ENCODE measurements around the gene BRINP1.

BRINP1 gene

DNA sequence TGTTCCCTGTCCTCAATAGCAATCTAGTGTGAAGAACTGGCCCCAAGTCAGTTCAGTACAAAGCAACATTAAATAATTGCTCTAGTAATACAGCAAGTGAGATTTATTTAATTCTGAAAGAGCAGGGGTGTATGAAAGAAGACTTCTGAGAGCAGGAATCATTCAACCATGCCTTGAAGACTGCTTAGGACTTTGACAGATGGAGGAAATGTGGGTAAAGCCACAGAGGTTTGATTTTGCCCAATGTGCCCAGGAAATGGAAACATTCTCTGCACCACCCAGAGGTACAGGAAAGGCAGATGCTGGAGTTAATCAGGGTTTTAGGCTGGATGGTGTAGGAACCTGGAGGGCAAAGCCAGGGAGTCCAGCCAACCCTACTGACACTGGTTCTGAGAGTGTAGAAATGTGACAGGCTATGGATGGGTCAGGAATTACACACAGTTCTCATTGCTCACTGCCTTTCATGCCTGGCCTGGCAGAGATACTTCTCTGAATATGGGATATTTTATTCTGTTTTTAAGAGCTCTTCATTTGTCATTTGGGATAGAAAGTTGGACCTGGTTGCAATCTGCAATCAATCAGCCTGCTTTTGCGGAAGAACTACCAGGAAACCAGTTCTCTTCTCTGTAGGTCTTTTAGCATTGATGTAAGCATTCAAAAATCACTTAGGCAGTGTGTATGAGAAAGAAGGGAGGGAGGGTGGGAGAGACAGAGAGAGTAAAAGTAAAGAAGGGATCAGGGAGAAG is 88.3 kb downstream of the BRINP1 start:
- DNase-seq = no peak

DNA sequence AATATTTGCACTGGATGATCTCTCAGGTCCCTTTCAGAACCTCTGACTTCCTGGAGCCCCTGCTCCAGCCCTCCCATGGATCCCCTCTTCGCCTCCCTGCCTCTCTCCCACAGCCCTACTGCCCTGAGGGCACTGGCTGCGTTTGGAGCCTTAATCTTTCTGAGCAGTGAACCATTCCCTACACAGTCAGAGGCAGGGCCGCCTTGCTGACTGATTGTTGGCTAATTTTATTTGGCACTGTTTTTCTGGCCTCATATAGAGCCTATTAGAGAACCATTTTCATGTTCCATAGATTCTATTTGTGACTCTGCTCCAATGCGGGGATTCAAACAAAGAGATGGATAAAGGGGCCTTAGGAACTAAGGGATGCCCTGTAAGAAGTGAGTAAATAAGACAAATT is 91.1 kb downstream of the BRINP1 start:
- DNase-seq = no peak

DNA sequence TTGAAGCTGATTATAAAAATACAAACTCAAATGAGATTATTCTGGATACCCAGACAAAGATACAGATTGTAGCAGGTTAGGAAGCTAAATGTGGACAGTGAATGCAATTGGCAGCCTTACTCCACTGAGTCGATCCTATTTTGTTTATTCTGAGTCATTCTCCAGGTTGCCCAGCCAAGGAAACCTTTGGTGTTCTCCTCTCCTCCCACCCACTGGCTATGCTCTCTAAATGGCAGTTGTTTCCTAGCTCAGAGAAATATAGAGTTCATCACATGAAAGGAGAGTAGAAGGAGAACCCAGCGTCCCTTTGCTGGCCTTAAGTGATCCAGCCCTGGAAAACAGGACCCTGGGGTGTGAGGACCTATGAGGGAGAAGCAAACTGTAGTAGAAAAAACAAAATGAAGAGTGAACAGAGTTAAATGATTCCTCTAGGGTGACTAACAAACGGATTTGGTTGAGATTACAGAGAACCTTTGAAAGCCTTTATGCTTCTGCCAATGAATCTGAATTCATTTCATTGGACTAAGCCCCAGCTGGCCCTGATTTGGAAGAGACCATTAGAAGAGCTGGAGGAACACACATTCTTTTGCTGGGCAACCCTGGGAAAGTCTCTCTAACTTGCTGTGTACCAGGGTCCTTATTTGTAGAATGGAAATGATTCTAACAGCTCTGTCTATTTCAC is 95.1 kb downstream of the BRINP1 start:
- no peak for DNase-seq

DNA sequence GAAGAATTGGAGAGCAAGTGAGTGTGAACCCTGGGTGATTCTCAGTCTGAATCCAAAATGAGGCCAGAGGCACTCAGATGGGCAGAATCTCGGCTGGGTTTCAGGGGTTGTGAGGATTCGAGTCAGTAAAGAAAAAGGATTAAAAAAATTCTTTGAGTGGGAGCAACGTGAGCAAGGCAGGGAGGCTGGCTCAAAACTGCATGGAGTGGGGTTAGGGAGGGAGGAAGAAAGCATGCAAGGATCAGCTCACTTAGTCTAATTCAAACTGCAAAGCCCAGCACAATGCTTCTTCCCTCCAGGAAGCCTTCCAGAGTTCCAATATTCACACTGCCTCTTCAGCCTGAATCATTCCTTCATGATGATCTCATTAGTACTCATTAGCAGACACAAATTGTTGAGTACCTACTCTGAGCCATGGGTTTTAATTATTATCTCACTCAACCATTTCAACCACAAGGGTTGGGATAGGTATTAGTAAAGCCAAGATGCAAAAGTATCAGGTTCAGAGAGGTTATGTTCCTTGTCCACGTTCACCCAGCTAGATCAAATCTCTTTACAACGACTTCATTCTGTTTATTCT is 95.8 kb downstream of the BRINP1 start:
- DNase-seq = no peak

DNA sequence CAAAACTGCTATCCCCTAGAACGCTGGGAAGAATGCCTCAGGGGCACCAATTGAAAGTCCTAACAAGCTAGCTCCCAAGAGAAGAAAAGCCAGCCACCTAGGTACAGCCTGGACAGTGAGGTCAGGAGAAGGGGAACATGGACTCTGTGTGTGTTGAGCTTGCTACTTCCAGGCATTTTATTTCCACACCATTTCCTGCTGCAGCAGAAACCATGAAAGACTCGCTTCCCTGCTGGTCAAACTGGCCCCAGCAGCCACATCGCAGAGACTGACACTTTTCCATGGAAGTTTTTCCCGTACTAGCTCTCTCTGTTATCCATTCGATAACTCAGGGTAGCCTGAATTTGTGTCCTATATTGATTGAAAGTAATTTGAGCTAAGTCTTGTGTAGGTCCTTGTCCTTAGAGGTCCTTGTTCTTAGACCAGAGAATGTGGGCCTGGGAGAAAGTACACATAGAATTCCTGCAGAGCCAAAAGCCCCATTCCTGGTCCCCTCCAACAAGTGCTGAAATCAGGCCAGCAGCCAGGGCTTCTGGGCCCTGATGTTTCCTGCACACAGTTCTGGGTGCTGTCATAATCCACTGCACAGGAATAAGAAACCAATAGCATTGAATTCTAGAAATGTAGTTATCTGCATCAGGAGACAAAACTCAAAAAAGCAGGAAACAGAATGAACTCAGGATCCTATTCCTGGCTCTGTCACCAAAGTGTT is 96.6 kb downstream of the BRINP1 start:
- DNase-seq = no peak

DNA sequence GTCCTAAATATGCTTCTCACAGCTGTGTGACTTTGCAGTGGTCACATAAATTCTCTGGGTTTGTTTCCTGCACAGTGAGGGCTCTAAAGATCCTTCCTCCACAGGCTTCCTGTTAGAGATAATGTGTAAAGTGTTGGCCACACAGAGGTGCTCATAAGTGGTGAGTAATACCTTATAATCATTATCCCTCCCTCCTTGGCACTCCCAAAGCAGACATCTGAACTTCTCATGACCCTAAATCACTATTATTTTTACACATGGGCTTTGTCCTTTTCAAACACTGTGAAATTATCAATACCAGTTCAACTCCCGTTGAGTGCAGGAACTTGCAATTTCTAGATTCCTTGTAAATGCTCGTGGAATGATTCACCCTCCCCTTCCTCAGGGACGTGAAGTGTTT is 100.2 kb downstream of the BRINP1 start:
- no peak for DNase-seq

DNA sequence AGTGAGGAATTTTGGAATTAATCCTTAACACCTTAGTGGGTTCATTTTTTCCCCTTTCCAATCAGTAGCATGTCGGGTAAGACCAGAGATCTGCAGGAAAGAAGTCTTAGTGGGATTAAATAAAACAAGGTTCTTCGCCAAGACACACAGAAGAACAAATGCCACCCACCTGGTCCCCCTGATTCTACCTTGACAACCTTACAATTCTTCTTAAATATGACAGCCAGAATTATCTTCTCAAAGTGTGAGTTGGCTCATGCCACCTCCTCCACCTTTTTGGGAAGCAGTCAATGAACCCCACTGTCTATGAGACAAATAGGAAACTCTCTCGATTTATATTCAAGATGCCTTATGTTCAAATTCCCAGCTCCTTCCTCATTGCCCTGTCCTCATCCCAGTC is 105.1 kb downstream of the BRINP1 start:
- DNase-seq = no peak

DNA sequence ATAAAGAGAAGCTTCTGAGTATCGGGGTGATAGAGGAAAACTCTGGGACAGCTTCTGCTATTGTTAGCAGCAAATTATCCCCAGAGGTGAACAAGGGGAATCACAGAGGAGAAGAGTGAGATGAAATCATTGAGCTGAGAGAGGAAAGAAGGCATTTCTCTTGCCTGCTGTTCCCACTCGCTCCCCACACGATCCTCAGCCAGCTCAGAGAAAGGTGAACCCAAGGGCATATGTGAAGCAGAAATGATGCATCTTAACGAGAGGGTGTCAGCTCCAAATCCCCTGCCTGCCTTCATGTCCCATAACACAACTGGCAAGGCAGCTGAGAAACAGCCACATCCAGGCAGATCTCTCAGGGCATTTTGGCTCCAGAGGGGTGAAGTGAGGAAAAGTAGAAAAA is 111.6 kb downstream of the BRINP1 start:
- DNase-seq = no peak

DNA sequence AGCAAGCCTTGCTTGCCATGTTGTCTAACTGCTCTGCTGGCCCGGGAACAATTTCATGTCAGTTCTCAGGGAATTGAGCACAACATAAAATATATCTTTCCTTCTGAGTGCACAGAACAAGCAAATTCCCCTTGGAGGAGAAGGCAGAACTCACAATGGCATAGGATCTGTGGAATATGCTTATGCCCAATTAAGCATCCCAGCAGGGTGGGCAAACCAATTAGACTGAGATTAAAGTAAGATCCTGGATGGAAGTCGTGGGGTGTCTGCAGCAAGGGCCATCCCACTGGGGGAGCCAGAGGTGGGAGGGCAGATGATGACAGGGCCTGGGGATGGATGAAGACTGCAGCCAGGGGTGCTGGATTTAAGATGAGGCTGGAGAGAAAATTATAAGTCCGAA is 114.1 kb downstream of the BRINP1 start:
- no peak for DNase-seq

DNA sequence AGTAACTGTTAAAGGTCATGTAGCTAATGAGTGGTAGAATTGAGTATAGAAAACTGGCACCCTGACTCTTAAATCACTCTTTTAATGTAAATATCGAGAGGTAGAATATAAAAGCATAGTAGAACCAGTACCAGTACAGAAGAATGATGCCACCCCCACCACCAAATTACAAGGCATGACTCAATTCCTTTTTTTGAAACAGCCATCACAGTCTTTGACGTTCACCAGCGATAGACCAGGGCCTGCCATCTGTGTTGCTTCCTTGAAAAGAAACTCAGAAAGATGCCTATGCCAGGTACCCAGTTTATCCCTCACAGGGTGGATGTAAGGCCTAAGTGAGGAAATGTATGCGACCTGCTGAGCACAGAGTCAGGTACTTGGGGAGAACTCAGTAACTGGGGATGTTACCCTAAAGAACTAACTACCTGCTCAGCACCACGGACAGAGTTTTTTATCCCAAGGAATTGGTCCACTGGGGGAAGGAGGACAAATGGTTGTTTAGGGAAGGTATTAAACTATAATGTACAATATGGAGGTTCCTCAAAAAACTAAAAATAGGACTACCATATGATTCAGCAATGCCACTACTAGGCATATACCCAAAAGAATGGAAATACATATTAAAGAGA is 116.5 kb downstream of the BRINP1 start:
- no peak for DNase-seq

DNA sequence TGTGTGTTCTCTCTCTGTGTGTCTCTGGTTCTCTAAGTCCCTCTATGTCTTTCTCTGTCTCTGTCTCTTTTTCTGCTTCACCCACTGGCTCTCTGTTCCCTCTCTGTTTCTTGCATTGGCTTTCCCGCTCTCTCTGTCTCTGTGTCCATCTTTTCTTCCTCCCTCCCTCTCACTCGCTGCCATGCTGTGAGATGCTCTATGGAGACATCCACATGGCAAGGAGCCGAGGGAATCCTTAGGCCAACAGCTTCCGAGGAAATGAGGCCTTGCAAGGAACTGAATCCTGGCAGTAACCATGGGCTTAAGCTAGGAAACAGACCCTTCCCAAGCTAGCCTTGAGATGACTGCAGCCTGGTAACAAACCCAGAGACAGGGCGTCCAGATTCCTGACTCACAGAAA is 117.3 kb downstream of the BRINP1 start:
- DNase-seq = no peak

DNA sequence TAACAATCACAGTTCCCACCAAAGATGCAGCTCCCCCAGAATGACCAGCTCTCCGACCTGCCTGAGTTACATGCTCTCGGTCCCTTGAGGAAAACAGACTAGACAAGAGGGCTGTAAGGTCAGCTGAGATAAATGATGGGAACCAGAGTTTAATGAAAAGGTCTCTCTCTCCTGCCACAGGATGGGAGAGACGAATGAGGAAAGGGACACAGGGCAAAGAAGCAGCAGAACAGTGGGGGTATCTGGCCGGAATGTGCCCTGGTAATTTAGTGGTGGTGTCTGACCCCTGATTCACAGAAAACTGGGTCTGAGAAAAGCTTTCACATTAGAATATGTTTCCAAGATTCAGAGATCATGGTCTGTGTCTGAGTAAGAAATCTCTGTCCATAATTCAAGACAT is 118.5 kb downstream of the BRINP1 start:
- DNase-seq = no peak

DNA sequence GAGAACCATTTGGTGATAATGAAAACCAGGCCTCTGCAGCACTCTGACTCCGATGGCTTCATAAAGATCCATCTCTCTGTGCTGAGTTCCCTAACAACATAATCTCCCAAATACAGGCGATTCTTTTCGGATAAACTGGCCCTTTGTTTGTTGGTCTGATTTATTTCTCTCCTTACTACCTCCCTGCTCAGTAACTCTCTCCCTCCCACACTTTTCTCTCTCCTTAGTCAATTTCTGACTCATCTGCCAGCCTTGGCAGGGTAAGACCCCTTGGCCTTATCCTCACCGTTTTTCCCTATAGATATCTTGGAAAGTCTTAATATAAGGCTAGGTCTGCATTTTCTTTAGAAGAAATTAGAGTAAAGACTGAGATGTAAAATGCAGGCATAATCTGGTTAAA is 128.7 kb downstream of the BRINP1 start:
- DNase-seq = no peak

DNA sequence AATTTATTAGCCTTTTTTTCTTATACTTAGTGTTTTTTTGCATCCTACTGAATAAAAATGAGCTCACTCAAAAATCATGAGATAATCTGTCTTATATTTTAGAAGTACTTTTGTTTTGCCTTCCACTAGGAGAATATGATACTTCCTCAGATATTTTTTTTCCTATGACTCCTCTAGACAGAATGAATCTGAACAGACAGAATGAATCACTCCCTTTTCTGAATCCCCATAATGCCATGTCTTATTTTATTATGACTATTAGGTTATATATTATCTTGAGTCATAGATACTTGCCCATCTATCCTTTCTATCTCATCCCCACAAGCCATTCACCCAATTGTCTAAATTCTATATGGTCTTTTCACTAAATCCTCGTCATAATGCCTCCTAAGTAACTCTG is 134.6 kb downstream of the BRINP1 start:
- no peak for DNase-seq

DNA sequence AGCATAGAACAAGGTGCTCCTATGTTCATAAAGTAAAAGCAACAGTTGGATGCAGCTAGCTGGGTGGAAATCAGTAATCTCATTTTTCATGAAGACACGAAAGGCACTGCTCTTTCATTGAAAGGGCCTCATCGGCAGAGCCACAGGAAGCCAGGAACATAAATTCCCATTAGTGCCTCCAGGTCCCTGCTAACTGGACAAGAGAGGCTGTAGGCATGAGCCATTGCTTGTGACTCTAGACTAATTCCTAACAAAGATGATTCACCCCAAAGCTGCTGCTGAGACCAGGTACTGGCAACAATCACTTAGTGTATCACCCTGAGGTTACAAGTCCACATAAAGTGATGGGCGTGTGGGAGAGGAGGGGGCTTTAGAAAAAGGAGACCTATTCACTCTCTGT is 141.8 kb downstream of the BRINP1 start:
- DNase-seq = no peak

DNA sequence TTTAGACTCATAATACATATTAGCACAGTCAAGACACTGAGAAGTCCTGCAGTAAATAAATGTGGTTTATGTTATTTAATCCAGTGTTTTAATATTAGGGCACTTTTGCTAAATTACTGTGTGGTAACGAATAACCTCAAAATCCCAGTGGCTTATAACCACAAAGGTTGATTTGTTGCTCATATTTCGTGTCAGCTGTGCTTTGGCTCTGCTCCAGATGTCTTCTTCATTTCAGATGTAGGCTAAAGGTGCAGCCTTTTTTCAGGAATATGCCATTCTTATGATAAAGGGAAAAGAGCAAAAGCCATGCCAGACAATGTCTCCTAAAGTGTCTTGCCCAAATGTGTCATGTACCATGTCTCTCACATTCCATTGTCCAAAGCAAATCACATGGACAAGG is 144.8 kb downstream of the BRINP1 start:
- no peak for DNase-seq

DNA sequence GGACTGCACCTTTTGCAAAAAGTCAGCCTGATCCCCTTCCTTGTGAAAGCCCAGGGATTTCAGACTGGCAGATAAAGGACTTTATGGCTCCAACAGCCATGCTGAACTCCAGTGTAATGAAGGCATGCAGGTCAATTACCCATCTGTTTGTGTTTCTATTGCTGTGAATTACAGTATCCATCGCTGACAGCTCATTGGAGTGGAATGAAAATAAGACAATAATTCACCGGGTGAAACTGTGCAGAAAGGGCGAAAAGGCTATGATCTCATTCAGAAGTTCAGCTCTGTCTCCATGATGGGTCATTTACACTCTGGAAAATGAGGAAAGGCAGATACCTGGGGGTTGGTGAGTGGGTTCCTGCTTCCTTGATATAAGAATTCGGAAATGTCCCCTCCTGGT is 148.0 kb downstream of the BRINP1 start:
- no peak for DNase-seq

DNA sequence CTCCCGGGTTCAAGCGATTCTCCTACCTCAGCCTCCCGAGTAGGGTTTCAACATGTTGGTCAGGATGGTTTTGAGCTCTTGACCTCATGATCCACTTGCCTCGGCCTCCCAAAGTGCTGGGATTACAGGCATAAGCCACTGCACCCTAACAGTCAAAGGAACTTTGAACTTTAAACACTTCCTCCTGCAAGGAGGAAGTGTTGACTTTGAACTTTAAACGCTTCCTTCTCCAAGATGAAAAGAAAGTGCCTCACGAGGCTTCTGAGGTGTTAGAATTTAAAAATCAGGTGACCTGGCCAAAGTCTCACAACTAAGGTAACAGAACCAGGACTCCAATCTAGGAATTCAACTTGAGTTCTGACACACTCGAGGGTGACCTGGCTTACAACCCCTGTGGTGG is 150.9 kb downstream of the BRINP1 start:
- no peak for DNase-seq

DNA sequence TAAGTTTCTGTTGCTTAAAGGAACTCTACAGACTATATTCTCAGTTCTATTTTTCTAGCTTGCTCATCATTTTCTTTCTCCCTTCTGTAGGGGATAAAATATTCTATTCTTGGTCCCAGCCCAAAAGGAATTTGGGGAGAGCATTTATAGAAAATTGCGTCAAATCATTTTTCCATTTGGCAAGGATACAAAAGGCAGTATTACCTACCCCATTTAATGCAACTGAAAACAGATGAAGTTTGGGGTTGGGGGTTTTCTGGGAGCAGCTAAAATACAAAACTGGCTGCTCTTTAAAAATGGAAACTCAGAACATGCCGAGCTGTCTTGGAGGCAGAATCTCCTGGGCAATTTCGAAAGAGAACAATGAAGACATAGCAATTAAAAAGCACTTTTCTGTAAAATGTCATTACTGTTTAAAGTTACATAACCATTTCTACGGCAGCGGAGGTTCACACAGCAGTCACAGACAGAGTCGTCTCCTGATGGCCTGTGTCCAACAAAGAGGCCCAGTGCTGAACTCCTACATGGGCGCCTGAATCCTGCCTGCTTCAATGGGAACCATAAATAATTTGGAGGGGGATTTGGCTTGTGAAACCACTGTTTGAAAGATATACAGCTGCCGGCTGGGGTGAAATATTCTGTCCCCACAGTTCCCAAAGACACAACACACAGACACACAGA is 152.4 kb downstream of the BRINP1 start:
- no peak for DNase-seq

DNA sequence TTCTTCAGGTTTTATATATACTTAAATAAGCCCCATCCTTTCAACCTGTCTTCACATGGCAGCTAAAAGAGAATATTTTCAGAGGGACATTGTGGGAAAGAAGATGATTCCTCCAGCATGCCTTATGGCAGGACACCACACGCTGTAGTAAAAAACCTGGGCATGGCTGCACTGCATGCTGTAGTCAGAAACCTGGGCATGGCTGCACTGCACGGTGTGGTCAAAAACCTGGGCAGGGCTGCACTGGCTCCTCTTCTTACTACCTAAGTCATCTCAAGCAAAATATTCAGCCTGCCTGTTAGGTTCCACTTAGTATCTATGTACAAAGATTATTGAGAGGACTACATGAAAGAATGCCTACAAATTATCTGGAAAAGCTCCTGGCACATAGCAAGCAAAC is 153.6 kb downstream of the BRINP1 start:
- no peak for DNase-seq

DNA sequence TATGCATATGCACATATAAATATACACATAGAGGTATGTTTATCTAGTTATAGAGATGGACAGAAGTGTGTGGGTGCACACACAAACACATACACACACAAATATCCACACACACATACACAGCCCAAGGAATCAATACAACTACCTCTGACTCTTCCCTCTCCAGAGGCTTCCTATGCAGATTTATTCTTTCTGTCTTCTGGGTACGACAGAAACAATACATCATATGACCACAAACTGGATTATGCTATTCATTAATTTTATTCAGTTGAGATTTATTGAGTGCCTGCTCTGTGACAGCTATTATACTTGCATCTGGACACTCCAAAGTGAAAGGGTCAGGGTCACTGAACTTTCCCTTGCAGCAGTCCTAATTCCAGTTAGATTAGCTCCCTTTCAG is 155.8 kb downstream of the BRINP1 start:
- no peak for DNase-seq

DNA sequence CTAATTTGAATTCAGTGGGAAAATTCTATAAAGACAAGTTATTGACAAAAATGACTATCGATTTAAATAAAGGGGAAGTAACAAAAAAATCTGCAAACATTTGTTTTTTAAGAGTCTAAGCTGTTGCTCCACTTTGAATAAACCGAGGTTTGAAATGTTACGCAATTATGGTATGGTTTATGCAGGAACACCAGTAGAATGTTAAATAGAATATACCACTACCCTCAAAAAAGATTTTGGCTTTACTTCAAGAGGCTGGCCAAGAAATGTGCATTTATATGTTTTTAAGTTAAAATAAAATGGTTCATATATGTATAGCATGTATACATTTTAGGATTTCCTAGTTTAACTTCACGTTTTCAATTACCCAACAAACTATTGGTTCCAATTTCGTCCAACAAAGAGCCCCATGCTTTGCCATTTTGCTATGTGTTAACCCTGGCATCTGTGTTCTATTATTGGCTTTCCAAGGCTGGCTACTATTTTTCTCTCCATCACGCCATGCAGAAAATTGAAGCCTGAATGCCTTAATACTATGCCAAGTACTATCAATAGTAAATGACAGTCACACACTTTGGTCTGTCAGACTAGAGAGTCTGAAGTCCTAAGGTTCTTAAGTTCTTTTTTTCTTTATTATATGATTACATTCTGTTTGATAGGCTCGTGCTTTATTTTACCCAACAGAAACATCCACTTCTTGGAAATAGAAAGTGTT is 171.2 kb downstream of the BRINP1 start:
- no peak for DNase-seq

All from activated CD4-positive, alpha-beta T cell treated with anti-CD3 and anti-CD28 coated beads, Interleukin-2, amount 50 U/mL, for 48 hours (primary cell).